H9 (cell line): ENCODE results near the gene KEL. TPM values are rescaled to one million over a fixed set of nuclear protein-coding genes. Genes with fewer than 3 reads are reported as not detected.

Source experiments
- DNase-seq: peaks from one replicate; pipeline ENCODE4 v3.0.0-alpha.2; 2017
- H2AFZ ChIP-seq: one replicate; pipeline ENCODE4 v1.6.1; 2013; ENCODE audit warnings: mild to moderate bottlenecking, low read length, control low read depth, moderate library complexity
- H2AK5ac ChIP-seq: 2 replicates; pipeline ENCODE4 v1.6.1; 2013; ENCODE audit warnings: low read length, control low read depth, mixed read lengths; ENCODE audit not compliant: insufficient read length
- H2BK120ac ChIP-seq: one replicate; pipeline ENCODE4 v1.6.1; 2013; ENCODE audit warnings: low read depth, mild to moderate bottlenecking, low read length, control low read depth, inconsistent platforms; ENCODE audit not compliant: poor library complexity, severe bottlenecking
- H2BK12ac ChIP-seq: 2 replicates; pipeline ENCODE4 v1.6.1; 2013; ENCODE audit warnings: low read length, control low read depth, mixed read lengths, low read depth; ENCODE audit not compliant: insufficient read length
- H2BK15ac ChIP-seq: 2 replicates; pipeline ENCODE4 v1.6.1; 2013; ENCODE audit warnings: low read depth, low read length, control low read depth
- H2BK20ac ChIP-seq: one replicate; pipeline ENCODE4 v1.6.1; 2013; ENCODE audit warnings: low read depth, mild to moderate bottlenecking, low read length, control low read depth, inconsistent platforms; ENCODE audit not compliant: poor library complexity, severe bottlenecking
- H2BK5ac ChIP-seq: 2 replicates; pipeline ENCODE4 v1.6.1; 2013; ENCODE audit warnings: low read length, control low read depth, mixed read lengths; ENCODE audit not compliant: insufficient read length
- H3K14ac ChIP-seq: 2 replicates; pipeline ENCODE4 v1.6.1; 2013; ENCODE audit warnings: low read length, control low read depth; ENCODE audit not compliant: insufficient read depth
- H3K18ac ChIP-seq: 2 replicates; pipeline ENCODE4 v1.6.1; 2013; ENCODE audit warnings: low read depth, mild to moderate bottlenecking, mixed read lengths, low read length, control low read depth; ENCODE audit not compliant: insufficient read length
- H3K23ac ChIP-seq: 2 replicates; pipeline ENCODE4 v1.6.1; 2013; ENCODE audit warnings: low read length, control low read depth, mixed read lengths, low read depth; ENCODE audit not compliant: insufficient read length
- H3K23me2 ChIP-seq: 2 replicates; pipeline ENCODE4 v1.6.1; 2013; ENCODE audit warnings: low read depth, mild to moderate bottlenecking, mixed read lengths, low read length, control low read depth; ENCODE audit not compliant: insufficient read length, poor library complexity, severe bottlenecking
- H3K27ac ChIP-seq: 2 replicates; pipeline ENCODE4 v1.5.1; 2013; ENCODE audit warnings: low read length, control low read depth, mixed read lengths, low read depth; ENCODE audit not compliant: insufficient read length
- H3K27me3 ChIP-seq: 2 replicates; pipeline ENCODE4 v1.6.1; 2013; ENCODE audit warnings: low read length, control low read depth, inconsistent platforms; ENCODE audit not compliant: insufficient read depth
- H3K4ac ChIP-seq: 2 replicates; pipeline ENCODE4 v1.6.1; 2013; ENCODE audit warnings: low read depth, mild to moderate bottlenecking, control low read depth, inconsistent platforms, low read length, moderate library complexity
- H3K4me1 ChIP-seq: 2 replicates; pipeline ENCODE4 v1.6.1; 2013; ENCODE audit warnings: low read length, control low read depth, inconsistent platforms; ENCODE audit not compliant: insufficient read depth
- H3K4me2 ChIP-seq: 2 replicates; pipeline ENCODE4 v1.6.1; 2013; ENCODE audit warnings: low read length, control low read depth, mixed read lengths; ENCODE audit not compliant: insufficient read length, insufficient read depth
- H3K56ac ChIP-seq: 2 replicates; pipeline ENCODE4 v1.6.1; 2013; ENCODE audit warnings: low read depth, mild to moderate bottlenecking, mixed read lengths, low read length, control low read depth; ENCODE audit not compliant: insufficient read length
- H3K79me1 ChIP-seq: 2 replicates; pipeline ENCODE4 v1.6.1; 2013; ENCODE audit warnings: low read depth, mild to moderate bottlenecking, moderate library complexity, low read length, control low read depth, inconsistent platforms; ENCODE audit not compliant: insufficient read depth, poor library complexity, severe bottlenecking
- H3K79me2 ChIP-seq: 2 replicates; pipeline ENCODE4 v1.6.1; 2013; ENCODE audit warnings: low read length, control low read depth, inconsistent platforms; ENCODE audit not compliant: insufficient read depth
- H3K9ac ChIP-seq: 2 replicates; pipeline ENCODE4 v1.6.1; 2013; ENCODE audit warnings: low read length, control low read depth, mixed read lengths; ENCODE audit not compliant: insufficient read length; ENCODE audit errors: extremely low read depth
- H3K9me3 ChIP-seq: one replicate; pipeline ENCODE4 v1.6.1; 2013; ENCODE audit warnings: low read depth, low read length, inconsistent platforms; ENCODE audit not compliant: control insufficient read depth
- H3T11ph ChIP-seq: one replicate; pipeline ENCODE4 v1.6.1; 2013; ENCODE audit warnings: mild to moderate bottlenecking, low read length, control low read depth, inconsistent platforms
- H4K20me1 ChIP-seq: one replicate; pipeline ENCODE4 v1.6.1; 2013; ENCODE audit not compliant: control insufficient read depth, insufficient read length, insufficient read depth
- H4K5ac ChIP-seq: 2 replicates; pipeline ENCODE4 v1.6.1; 2013; ENCODE audit warnings: low read depth, mild to moderate bottlenecking, mixed read lengths, low read length, control low read depth; ENCODE audit not compliant: insufficient read length
- H4K8ac ChIP-seq: replicated peaks from 2 replicates; pipeline ENCODE4 v1.6.1; 2013; ENCODE audit warnings: low read length, control low read depth, mixed read lengths, low read depth; ENCODE audit not compliant: insufficient read length
- H4K91ac ChIP-seq: 2 replicates; pipeline ENCODE4 v1.6.1; 2013; ENCODE audit warnings: low read depth, mild to moderate bottlenecking, moderate library complexity, mixed read lengths, low read length, control low read depth; ENCODE audit not compliant: insufficient read length
- H3K27ac Mint-ChIP-seq, 3 experiments: 2 replicates in 2 of 3; 3 replicates in 1 of 3; pipeline ENCODE4 v1.8.0; 2020 to 2021; ENCODE audit warnings: mixed read lengths in 3 of 3, mild to moderate bottlenecking in 1 of 3, moderate library complexity in 1 of 3
- H3K27me3 Mint-ChIP-seq: 2 replicates; pipeline ENCODE4 v1.8.0; 2021; ENCODE audit warnings: low read depth, mild to moderate bottlenecking, moderate library complexity, mixed read lengths
- H3K36me3 Mint-ChIP-seq, 3 experiments: 2 replicates in 2 of 3; 3 replicates in 1 of 3; pipeline ENCODE4 v1.8.0; 2020 to 2021; ENCODE audit warnings: low read depth in 3 of 3, mixed read lengths in 3 of 3; ENCODE audit not compliant: insufficient read depth in 1 of 3
- H3K4me1 Mint-ChIP-seq, 2 experiments: 2 replicates each; pipeline ENCODE4 v1.8.0; 2020; ENCODE audit warnings: mixed read lengths in 2 of 2
- H3K4me3 Mint-ChIP-seq, 2 experiments: 2 replicates in 1 of 2; 3 replicates in 1 of 2; pipeline ENCODE4 v1.8.0; 2020 to 2021; ENCODE audit warnings: mild to moderate bottlenecking in 2 of 2, mixed read lengths in 2 of 2, moderate library complexity in 1 of 2
- H3K9me3 Mint-ChIP-seq, 2 experiments: 2 replicates in 1 of 2; 3 replicates in 1 of 2; pipeline ENCODE4 v1.8.0; 2020; ENCODE audit warnings: mild to moderate bottlenecking in 2 of 2, mixed read lengths in 2 of 2, moderate library complexity in 1 of 2
- WGBS: extraction: QIAGEN DNeasy Blood & Tissue Kit; methylation state at CpG from one replicate; pipeline ENCODE4 v1.1.7; 2013; ENCODE audit warnings: missing lambda C conversion rate, low lambda C conversion rate, mixed read lengths; ENCODE audit not compliant: insufficient read length; ENCODE audit errors: extremely low coverage; 5-methylcytosine and 5-hydroxymethylcytosine counted together
- total RNA-seq: library from RNA; stranded (reverse); gene quantifications from 2 replicates; pipeline ENCODE4 v1.2.1, GENCODE V29; 2021
- TF ChIP-seq, protein P1 (sequence below): fragments of 200-600 bp; sonication (generic); conservative IDR thresholded peaks from 3 replicates; pipeline ENCODE4 v1.8.0; 2021; ENCODE audit warnings: antibody characterized with exemption, mild to moderate bottlenecking

Gene KEL
- total RNA-seq, 1 experiment from 2014 or later = 1.5 TPM

DNA sequence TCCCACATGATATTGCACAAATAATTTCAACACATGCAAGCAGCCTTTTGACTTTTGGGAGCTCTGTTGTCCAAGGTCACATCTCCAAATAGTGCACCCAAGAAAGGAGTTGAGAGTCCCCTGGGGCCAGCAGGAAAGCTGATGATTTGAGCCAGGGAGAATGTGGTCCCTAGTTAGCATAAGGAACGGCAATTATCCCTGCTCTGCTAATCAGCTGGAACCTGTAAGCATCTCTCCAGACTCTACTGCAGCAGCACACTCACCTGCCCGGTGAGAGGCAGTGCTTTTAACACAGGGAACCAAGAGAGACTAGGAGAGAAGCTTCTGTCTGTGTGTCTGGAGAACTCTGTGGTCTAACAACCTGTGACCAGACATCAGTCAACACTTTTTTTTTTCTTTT is 45.7 kb downstream of the KEL start:
- TF ChIP-seq, protein P1, sequence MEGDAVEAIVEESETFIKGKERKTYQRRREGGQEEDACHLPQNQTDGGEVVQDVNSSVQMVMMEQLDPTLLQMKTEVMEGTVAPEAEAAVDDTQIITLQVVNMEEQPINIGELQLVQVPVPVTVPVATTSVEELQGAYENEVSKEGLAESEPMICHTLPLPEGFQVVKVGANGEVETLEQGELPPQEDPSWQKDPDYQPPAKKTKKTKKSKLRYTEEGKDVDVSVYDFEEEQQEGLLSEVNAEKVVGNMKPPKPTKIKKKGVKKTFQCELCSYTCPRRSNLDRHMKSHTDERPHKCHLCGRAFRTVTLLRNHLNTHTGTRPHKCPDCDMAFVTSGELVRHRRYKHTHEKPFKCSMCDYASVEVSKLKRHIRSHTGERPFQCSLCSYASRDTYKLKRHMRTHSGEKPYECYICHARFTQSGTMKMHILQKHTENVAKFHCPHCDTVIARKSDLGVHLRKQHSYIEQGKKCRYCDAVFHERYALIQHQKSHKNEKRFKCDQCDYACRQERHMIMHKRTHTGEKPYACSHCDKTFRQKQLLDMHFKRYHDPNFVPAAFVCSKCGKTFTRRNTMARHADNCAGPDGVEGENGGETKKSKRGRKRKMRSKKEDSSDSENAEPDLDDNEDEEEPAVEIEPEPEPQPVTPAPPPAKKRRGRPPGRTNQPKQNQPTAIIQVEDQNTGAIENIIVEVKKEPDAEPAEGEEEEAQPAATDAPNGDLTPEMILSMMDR = no peak
- no CpG with 5 or more reads among the region's 2 CpGs for WGBS
- Histone ChIP-seq H3K27ac (no peak overlapping the region), H3K27me3 (no peaks in the 10 kb centered on the region), H3K79me1 (no peaks in the 10 kb centered on the region), H3K4me2 (no peak overlapping the region), H3K4ac (no peak overlapping the region), H3T11ph (no peak overlapping the region), H3K14ac (no peak overlapping the region), H3K18ac (no peak overlapping the region), H2BK12ac (no peak overlapping the region), H4K5ac (no peak overlapping the region), H3K79me2 (no peaks in the 10 kb centered on the region), H2AK5ac (no peak overlapping the region), H3K23ac (no peak overlapping the region), H4K8ac (no peak overlapping the region), H2BK120ac (no peak overlapping the region), H2AFZ (no peak overlapping the region), H3K9ac (no peak overlapping the region), H4K20me1 (no peaks in the 10 kb centered on the region), H3K4me1 (no peaks in the 10 kb centered on the region), H4K91ac (no peak overlapping the region), H2BK20ac (no peak overlapping the region), H3K56ac (no peak overlapping the region), H3K9me3 (no peaks in the 10 kb centered on the region), H3K23me2 (no peaks in the 10 kb centered on the region), H2BK5ac (no peak overlapping the region), H2BK15ac (no peak overlapping the region)
- Mint-ChIP-seq H3K27ac (no peak overlapping the region), H3K27me3 (peaks cover 15% of the 10 kb centered on the region), H3K9me3 (0 out of 5 replicates have a peak, but pooled peaks cover 0 to 3% of the 10 kb centered on the region in 2 experiments), H3K36me3 (no peaks in the 10 kb centered on the region), H3K4me3 (no peak overlapping the region), H3K4me1 (peaks cover 4 to 7% of the 10 kb centered on the region in 2 experiments)
- no peak for DNase-seq
